Brain pericyte (primary cell): ENCODE results near the gene TMOD4.
A peak's percentile ranks its signal among the peaks of the same experiment; 100 is the strongest.

ENCODE experiments used
- DNase-seq: peaks from one replicate; pipeline ENCODE4 v3.0.0-alpha.2; 2012; ENCODE audit warnings: low read depth, low spot score

The TMOD4 gene

DNA sequence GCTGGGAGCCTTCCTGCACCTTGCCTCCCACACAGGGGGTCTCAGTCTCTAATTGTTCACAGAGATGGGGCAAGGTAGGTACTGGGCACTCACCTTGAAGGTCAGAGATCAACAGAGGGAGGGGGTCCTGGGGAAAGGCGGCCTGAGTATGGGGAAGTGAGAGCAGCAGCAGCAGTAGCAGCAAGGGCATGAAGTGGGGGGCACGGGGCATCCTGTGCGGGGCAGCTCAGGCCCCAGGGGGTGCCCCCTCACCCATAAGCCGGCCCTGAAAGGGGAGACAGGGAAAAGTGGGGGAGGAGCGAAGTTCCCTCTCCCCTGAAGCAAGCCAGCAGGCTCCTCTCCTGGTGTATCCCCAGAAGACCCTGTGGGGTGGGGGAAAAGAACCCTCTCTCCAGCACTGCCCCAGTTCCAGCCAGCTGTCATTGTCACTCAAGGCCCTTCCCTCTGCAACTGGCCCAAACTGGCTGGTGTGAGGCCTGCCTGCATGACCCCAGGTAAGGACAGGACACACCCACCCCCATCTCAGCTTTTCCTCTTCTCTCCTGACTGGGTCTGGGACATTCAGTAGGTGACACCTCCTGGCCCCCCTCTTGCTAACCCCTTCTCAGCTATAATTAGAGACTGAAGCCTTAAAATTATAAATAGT, 33.2 kb downstream of the TMOD4 start:
- no peak for DNase-seq

DNA sequence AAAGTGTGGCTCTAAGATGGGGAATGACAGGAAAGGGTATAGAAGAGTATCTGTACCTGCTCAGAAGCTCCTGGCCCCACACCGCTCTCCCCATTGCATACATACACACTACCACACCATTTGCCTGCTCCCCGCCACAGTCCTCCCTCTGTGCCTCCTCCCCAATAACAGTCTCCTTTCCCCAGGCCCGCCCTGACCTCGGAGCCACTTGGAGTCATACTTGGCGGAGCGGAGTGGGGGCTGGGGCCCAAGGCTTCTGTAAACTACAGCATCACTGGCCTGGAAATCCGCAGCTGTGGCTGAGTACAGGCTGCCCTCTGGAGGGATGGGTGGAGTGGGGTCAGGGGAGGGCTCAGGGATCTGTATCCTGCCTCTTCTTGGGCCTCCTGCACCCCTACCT, 38.0 kb downstream of the TMOD4 start:
- DNase-seq: no peak

DNA sequence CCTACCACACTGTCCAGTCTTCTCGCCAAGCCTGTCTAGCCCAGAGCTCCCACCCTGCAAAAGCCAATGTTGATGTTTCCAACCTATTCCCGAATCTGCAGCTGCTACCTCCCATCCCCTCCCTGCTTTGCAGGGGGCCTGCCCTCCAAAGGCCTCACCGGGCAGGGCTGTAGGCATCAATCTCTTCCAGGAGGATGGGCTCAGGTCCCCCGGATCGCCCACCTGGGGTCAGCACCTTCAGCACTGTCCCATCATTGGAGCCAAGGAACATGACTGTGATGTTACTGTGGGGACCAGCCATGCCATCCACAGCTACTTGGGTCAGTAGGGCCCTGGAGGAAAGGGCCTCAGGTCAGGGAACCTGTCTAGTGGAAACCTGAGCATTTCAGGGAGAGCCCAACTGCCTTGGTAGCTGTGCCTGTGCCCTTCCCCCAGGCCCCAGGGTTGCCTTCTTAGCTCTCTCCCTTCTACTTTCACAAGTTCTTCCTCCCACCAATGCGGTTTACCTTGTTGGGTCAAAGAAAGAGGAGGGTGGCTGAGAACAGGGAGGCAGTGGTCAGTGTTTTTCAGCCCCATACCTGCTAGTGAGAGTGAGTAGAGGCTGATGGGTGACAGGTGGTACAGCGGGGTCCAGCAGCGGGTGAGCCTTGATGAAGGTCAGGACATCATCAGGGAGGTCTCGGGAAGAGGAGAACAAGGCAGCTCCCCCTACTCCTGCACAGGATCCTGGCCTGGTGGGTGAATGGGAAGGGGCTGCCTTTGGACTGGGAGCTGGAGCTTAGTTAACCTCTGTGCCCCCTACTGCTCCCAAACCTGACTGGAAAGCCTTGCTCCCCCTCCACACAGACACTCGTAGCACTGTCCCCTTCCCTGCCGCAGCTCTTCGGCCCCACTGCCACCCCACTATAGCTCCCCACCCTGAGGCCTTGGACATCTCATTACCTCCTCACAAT, 40.1 kb downstream of the TMOD4 start:
- no peak for DNase-seq

DNA sequence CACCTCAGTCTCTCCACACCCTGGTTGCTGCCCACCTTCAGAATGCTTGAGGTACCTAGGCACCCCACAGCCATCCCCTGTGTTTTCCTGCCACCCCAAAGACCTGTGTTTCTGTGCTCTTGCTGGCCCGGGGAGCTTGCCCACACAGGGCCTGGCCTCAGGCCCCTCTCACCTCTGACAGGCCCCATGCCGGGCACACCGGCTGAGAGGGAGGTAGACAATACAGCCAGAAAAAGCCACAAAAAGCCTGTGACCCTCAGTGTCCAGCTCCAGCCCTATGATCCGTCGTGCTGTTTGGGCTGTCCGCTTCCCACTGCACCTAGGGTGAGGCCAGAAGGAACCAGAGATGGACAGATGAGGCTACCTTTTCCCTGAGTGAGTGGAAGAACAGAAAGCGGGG, 40.8 kb downstream of the TMOD4 start:
- DNase-seq: no peak

DNA sequence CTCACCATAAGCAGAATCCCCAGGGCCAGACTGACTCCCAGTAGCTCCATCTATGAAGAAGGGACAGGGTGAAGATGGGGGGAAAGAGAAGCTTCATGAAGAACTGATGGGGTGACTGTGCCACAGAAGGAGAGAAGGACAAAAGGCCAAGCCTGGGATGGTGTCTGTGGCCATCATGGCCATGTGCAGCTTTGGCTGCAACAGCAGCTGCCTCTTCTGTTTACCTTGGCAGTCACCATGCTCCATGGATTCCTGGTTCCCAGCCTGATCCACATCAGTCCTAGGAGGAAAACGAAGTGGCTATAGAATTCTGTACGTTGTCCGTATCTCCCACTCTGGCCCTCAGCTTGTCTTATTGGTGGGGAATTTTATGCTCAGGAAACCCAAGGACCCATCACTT, 41.4 kb downstream of the TMOD4 start:
- DNase-seq: no peak

DNA sequence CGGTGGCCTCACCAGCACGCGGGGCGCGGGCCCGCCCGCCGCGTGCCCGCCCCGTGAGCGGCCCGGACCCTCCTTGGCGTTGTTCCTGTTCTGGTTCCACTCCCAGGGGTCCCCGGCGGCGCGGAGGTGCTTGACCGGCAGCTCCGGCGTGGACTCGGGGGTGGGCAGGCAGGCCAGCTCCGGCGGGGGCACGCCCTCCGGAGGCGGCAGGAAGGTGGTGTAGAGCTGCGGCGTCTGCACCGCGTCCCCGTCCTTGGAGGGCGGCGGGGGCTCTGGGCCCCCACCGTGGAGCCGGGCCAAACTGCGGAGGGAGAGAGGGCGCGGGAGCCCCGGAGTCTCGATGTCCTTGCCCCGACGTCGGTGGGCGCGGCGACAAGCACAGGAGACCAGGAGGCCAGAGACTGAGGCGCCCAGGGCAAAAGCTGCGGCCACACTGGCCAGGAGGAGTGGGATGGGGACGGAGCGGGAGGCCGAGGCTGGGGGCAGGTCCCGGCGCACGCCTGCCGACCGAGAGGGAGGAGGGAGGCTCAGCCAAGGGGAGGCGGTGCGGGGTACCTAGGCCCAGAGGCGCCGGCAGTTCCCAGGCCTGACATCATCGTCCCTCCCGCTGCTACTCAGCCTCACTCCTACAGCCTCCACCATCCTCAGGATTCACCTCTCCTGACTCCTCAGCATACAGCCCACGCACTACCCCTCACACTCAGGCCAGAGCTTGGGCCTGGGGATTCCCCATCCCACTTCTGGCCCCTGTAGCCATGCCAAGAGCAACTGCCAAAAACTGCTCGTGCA, 42.6 kb downstream of the TMOD4 start:
- DNase-seq: no peak

DNA sequence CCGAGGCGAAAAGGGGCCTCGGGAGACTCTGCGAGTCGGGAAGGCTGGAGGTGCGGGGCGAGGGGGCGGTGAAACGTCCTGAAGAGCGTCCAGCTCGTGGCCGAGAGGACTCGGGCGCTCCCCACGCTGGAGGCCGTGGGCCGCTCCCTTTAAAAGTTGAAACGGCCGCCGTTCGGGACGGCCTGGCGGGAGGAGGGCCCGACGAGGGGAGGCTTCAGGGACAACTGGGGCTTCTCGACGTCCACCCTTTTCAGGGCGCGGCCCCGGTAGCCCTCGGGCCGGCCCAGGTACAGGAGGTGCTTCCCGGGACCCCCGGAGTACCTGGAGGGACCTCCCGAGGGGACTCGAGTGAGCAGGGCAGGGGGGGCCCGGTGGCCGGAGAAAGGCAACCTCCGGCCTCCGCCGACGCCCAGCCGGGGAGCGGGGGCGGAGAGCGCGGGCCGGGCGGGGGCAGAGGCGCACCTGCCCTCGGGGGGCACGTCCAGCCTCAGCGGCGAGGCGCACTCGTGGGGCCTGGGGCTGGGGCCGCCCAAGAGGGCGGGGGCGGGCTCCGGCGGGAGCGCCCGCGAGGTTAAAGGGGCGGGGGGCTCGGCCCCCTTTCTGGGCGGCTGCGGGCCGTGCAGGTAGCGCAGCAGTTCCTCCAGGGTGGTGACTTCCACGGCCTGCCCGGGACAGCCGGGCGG, 43.3 kb downstream of the TMOD4 start:
- DNase-seq: no peak

DNA sequence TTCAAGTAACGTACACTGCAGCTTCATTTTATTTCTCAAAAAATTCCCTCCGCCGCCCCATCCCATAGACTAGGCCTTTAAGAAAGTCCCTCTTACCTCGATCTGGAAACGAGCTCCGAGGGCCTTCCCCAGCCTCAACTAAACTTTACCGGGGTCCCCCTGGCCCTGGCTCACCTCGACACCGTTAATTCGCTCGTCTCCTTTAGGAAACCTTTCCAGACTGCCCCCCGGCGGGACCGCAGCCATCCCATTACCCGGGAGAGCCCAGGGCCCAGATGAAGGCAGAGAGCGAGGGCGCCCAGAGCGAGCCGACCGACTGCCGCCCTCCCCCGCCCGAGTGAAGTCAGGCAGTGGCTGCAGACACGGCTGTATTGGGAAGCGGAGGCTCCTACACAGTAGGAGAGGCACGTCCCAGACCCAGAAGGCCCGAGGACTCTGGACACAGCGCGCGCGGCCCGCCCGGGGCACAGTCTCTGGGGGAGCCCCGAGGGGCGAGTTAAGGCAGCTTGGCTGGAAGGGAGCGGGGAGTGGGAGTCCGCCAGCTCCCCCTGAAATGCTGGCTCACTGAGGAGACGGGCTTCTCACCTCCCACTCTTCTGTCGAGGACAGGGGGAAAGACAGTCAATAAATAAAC, 44.0 kb downstream of the TMOD4 start:
- no peak for DNase-seq

DNA sequence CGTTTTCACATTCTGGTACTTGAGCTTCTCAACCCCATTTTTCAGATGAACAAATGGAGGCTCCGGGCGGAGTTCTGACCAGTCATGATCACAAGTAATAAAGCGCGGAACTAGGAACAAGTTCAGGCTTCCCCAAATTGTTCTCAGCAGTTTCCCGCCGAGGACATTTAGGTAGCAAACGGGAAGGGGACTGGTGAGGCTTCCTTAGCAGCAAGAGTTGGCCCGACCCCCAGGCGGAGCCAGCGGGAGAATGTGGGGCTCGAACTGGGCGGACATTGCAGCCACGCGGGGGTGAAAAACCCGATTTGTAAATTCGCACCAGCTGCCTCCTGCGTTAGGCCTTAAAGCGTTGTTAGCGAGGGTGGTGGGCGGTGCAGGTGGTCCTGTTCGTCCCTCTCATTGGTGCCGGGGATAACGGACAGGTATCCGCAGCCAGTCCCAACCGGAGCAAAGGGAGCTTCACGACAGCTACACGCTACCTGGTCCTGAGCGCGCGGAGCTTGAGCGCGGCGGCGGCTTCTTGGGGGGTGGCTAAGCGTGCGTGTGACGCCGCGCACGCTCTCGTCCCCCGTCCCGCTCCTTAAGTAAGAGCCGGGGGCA, 44.7 kb downstream of the TMOD4 start:
- DNase-seq: peak; percentile 63

DNA sequence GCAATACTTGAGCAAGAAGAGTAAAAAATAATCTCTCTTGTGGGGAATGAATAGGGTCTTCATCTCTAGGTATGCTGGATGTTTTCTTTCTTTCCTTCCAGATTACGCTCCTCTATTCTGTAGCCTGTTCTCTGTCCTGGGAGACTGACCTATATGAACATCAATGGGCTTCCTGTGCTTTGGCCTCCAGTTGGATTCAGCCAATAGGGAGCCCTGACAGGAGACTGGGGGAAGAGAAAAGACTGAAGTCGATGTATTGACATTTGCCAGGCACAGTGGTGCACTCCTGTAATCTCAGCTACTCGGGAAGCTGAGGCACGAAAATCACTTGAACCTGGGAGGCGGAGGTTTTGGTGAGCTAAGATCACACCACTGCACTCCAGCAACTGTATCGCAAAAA, 47.0 kb downstream of the TMOD4 start:
- no peak for DNase-seq

DNA sequence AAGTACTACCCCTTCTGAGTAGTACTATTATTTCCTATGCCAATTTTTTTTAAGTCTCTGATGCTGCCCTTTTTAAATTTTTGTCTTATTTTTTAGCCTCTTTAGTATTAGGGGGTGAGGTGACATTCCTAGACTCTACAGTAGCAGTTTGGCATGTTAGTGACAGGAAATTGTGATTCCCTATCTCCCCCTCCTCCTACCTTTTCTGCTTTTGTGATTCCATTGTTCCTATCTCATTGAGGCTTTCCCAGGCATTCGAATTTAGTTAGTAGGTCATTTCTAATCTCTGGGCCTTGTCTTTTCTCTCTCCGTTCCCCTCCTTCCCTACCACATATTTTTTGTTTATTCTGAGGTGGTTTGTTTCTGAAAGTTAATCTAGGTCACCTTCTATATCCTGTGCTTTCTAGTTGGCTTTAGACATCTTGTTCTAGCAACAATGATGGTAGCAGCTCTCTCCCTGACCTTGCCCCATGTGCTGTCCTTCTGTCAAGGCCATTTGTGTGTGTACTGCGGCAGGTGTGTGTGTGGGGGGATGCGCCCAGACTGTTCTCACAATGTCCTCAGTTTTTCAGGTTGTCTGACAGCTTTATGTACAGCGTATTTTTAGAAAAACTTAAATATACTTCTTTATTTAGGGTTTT, 50.9 kb downstream of the TMOD4 start:
- no peak for DNase-seq
